GM21526 (cell line): Measurements from ENCODE around the gene RANBP10.

Source experiments
- ATAC-seq: cut with Tn5 transposase; IDR thresholded peaks from one replicate; pipeline ENCODE4 v1.9.1; 2021; ENCODE audit warnings: moderate library complexity; ENCODE audit not compliant: unreplicated experiment, low FRiP score

Gene RANBP10

DNA sequence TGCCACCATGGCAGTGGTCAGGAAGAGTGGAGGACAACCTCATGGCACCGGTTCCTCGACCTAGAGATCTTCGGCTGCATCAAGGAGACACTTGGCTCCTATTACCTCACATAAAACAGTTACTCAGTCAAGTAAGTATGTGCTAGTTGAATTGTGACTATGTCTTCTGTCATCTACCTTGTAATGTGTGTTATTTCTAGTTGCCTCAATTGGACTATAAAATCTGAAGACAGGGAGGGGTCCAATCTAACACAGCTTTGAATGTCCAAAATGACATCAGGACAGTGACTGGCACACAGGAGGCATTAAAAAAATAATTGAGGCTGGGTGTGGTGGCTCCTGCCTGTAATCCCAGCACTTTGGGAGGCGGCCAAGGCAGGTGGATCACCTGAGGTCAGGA lies 122.6 kb downstream of the RANBP10 start:
- ATAC-seq, result no peak

DNA sequence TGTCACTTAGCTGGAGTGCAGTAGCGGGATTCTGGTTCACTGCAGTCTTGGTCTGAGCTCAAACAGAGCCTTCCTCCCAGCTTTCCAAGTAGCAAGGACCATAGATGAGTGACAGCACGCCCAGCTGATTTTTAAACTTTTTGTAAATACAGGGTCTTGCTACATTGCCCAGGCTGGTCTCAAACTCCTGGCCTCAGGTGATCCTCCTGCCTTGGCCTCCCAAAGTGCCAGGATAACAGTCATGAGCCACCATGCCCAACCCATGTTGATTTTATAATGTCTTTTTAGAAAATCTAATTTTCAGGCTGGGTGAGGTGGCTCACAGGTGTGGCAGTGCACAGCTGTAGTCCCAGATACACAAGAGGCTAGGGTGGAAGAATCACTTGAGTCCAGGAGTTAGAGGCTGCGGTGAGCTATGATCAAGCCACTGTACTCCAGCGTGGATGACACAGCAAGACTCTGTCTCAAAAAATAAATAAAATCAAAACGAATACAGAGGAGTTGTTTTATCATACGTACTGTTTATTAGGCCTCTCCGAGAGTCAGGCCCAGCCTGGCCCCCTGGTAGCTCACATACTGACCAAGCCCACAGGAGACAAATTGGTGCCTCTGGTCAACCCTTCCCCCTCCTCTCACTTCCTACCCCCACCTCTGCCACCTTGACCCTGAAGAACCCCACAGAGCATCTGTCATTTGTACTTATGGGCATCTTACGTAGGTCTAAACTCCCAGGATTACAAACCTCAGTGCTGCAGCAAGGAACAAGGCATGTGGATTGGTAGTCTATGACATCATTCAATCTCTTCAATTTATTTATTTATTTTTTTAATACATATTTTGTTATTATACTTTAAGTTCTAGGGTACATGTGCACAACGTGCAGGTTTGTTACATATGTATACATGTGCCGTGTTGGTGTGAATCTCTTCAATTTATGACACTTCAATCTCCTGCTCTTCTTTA lies 126.1 kb downstream of the RANBP10 start:
- no peak for ATAC-seq

DNA sequence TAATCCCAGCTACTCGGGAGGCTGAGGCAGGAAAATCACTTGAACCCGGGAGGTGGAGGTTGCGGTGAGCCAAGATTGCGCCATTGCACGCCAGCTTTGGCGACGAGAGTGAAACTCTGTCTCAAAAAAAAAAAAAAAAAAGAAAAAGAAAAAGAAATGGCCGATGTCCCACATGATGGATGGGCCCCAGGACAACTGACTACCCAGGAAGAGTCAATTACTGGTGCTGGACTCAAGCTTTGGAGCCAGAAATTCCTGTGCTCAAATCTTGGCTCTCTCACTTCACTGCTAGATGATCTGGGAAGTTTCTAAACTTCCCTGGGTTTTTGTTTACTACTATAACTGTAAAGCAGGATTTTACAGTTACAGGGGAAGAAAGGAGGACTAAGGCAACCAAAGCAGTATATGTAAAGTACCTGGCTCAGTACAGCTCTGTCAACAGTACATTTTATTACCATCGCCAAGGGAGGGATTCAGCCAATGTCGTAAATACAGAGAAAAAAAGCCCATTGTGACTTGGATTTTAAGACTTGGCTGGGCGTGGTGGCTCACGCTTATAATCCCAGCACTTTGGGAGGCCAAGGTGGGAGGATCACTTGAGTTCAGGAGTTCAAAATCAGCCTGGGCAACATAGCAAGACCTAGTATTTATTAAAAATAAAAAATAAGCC lies 127.9 kb downstream of the RANBP10 start:
- no peak for ATAC-seq

DNA sequence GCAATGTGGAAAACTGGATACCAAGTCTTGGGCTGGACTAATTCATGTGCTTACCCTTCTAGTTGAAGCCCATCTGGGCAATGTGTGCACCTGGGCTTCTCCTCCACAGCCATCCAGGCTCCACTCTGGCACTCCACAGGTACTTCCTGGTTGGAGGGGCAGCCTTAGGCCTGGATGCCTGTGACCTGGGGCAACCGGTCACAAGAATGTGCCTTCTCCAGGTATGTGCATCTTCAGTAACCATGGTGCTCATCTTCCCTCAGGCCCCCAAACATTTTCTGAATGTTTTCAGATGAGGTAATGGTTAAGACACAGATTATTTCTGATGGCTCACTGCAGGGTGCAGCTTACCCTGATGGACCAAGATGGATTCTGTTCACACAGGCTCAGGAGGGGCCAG lies 128.6 kb downstream of the RANBP10 start:
- no peak for ATAC-seq

DNA sequence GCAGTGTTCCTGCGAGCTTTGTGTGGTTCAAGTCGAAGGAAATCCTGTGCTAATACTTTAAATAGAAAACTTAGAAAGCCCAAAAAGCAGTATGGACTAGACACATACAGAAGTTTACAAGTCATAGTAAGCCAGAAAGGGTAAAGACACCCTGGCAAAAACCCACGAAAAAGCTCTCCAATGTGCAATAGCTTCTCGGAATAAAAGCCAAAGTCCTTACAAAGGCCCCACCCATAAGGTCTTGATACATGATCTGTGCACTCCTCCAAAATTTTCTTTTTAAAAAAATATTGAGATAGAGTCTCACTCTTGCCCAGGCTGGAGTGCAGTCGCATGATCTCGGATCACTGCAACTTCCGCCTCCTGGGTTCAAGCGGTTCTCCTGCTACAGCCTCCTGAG lies 129.4 kb downstream of the RANBP10 start:
- no peak for ATAC-seq

DNA sequence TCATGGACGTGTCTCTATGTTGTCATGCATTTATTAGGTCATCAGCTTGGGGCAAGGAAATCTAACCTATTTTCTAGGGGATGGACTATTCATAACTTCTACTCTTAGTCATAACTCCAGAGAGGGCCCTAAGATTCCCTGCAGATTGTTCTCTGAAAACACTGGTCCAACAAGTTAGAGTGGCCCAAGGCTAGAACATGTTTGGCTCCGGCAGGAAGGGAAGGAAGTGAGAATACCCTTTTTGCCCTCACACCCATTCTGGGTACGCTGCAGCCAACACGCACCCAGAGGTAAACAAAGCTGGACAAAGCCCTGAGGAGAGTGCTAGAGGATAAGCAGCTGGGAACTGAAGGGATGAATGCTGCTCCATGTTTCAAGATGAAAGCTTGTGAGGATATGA lies 129.8 kb downstream of the RANBP10 start:
- ATAC-seq, result no peak

DNA sequence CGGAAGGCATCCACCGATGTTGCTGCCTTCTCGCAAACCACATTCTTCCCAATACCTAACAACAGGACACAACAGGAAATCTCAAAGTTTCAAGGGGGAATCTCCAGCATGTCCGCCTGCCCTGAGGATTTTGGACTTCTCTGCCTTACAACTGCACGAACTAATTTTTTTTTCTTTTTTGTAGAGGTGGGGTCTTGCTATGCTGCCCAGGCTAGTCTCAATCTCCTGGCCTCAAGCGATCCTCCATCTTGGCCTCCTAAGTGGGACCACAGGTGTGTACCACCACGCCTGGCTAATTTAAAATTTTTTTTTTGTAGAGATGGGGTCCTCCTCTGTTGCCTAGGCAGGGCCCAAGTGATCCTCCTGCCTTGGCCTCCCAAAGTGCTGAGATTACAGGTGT lies 130.4 kb downstream of the RANBP10 start:
- ATAC-seq, result no peak

DNA sequence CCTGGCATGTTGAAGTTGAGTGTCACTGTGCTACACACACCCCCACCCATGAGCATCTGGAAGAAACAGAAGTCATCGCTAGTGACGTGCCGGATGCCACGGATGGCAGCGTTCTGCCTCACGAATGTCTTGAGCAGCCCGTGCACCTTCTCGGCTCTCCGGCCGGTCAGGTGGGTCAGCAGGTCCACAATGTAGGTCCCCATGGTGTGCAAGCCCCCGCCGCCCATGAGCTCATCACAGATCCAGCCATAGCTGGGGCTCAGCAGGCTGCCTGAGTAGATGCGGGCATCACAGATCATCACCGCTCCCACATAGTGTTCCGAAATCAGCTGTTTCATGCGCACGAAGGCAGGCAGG lies 130.8 kb downstream of the RANBP10 start:
- no peak for ATAC-seq

DNA sequence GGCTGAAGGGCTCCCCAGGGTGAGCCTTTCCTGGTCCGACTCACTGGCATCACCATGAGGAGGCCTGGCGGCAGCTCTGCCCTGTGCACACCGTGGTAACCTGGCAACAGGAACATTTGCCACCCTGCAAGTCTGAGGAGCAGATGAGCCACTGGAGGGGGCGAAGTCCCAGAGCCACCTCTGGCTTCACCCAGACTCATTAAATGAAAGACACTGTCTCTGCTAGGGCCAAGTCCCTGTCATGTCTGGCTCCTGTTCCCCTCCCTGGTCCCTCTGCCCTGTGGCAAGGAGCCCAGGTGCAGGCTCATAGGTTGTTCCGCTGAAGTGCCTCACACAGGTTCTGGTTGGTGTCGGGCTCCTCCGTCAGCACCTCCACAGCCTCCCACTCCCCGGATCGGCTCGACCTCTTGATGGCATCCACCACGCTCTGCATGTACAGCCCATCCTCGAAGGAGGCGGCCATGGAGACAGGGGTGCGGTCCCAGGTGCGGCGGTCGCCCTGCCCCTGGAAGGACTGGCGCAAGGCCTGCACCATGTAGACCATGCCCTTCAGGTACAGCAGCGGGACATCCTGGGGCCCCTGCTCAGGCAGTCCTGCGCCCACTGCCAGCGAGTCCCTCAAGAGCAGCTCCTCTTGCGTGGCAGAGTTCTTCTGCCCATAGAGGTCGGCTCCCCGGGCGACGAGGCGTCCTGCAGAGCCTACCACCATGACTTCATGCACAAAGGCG lies 131.3 kb downstream of the RANBP10 start:
- no peak for ATAC-seq

DNA sequence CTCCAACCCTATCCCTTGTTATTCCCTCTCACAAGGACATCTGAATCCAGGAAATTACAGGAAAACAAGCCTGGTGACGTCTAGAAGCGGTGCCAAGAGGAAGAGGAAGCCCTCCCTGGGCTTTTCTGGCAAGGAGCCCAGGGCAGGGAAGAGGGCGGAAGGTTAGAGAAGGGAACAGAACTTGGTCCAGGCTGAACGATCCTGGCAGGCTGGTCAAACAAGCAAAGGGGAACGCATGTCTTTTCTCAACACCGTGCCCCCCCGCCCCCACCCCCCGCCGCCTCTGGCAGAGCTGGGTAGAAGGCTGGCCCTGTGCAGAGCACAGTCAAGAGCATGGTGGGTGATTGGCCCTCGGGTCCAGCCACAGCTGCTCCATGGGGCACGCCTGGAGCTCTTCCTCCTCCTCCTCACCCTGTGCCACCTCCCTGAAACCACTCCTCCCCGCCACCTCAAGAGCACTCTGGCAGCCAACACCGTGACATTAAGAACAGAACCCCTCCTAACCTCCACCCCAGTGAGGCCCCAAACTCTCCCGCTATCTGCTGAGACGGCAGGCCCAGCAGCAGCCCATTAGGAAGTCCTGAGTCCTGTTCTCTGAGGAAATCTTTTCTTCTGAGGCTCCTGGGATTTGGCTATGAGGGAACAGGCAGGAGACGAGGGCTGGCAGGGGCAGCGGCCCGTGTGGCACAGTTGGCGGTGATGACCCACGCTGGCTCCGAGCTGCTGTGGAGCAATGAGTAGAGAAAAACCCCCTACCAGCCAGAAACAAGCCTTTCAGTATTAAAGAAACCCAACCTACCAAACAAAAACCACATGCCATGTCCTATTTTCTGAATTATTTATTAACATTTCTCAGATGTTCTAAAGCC lies 132.4 kb downstream of the RANBP10 start:
- ATAC-seq, result no peak
